Esophagus muscularis mucosa (tissue), 4 donors: ENCODE measurements around the gene HOXC9. TPM values are rescaled to one million over a fixed set of nuclear protein-coding genes. Genes with fewer than 3 reads are reported as not detected.
"Not testable (repeated sequence)": the region's sequence is repeated elsewhere in the genome, so short reads cannot be mapped to it uniquely, and the experiment has no call there.

ENCODE experiments used
- DNase-seq: peaks from one replicate; pipeline ENCODE4 v3.0.0-alpha.2; 2017; ENCODE audit errors: extremely low spot score
- H3K27ac ChIP-seq, 4 donors: fragments of 200-600 bp; sonication (generic); replicated peaks in 1 of 4; 1 replicate in 3 of 4; 2 replicates in 1 of 4; pipeline ENCODE4 v1.5.1; 2016 to 2019; ENCODE audit warnings: mild to moderate bottlenecking in 1 of 4
- H3K27me3 ChIP-seq, 4 donors: fragments of 200-600 bp; sonication (generic); one replicate each; pipeline versions ENCODE4 v1.5.1 to v1.6.0; 2016 to 2019
- H3K36me3 ChIP-seq, 4 donors: fragments of 200-600 bp; sonication (generic); one replicate each; pipeline ENCODE4 v1.5.1; 2016 to 2019
- H3K4me1 ChIP-seq, 4 donors: fragments of 200-600 bp; sonication (generic); one replicate each; pipeline ENCODE4 v1.5.1; 2016 to 2019
- H3K4me3 ChIP-seq, 4 donors: fragments of 200-600 bp; sonication (generic); 1 replicate in 2 of 4; 2 replicates in 2 of 4; pipeline ENCODE4 v1.5.1; 2016 to 2019; ENCODE audit warnings: mild to moderate bottlenecking in 4 of 4, moderate library complexity in 1 of 4
- H3K9me3 ChIP-seq, 4 donors: fragments of 200-600 bp; sonication (generic); 1 replicate in 3 of 4; 2 replicates in 1 of 4; pipeline ENCODE4 v1.5.1; 2016 to 2019
- EP300 ChIP-seq: sonication (generic); formaldehyde crosslinking; IDR thresholded peaks from one replicate; pipeline ENCODE4 v1.6.1; 2017; ENCODE audit warnings: antibody characterized with exemption
- POLR2A ChIP-seq: fragments of 450-650 bp; IDR thresholded peaks from one replicate; pipeline ENCODE4 v1.6.1; 2017; ENCODE audit warnings: antibody characterized with exemption, moderate library complexity, mild to moderate bottlenecking, low read depth
- POLR2AphosphoS5 ChIP-seq, 2 donors: sonication (generic); formaldehyde crosslinking; IDR thresholded peaks; one replicate each; pipeline ENCODE4 v1.6.1; 2017; ENCODE audit warnings: antibody characterized with exemption in 2 of 2
- WGBS: methylation state at CpG from one replicate; pipeline ENCODE4 v1.1.5; 2018; 5-methylcytosine and 5-hydroxymethylcytosine counted together
- intact Hi-C: fragments of 100-400 bp; cut with DNase I; formaldehyde crosslinking; loops from one replicate; pipeline ENCODE4 v1.15.1; 2023
- total RNA-seq, 4 donors: library from RNA; depleted of rRNA; stranded (reverse); fragments of >200 nt; gene quantifications; one replicate each; pipeline versions ENCODE4 v1.1.0 to v1.2.1, GENCODE V29; 2016
- TF ChIP-seq, protein P1 (sequence below), 3 experiments: fragments of 200-600 bp in 2 of 3; fragments of 450-650 bp in 1 of 3; sonication (generic) in 2 of 3; IDR thresholded peaks; one replicate each; pipeline ENCODE4 v1.5.1; 2017 to 2019; ENCODE audit warnings: antibody characterized with exemption in 3 of 3, mild to moderate bottlenecking in 2 of 3, moderate library complexity in 1 of 3

The HOXC9 gene
- total RNA-seq, 4 donors from 2014 or later = not detected

DNA sequence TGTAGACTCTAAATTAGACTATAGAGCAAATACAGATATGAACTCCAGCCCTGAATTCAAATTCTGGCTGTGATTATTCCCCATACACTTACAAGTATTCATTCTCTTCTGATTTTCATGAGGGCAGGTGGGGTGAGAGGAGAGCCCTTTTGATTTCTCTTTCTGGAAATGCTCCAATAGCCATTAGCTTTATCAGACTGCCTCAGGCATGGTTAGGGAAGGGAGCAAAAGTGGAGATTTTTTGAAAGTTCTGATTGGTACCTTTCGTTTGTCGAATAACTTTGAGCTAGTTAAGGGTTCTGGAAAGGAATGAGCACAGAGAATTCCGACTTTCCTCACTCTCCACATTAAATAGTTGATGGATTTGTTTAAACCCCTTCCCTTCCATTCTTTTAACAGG is 40.7 kb downstream of the HOXC9 start:
- H3K27me3 ChIP-seq = peaks cover 0 to 20% (median 0%) of the 10 kb centered on the region in 4 donors
- intact Hi-C loops = no loop called here
- H3K9me3 ChIP-seq = no peaks in the 10 kb centered on the region
- no peak overlapping the region for H3K27ac ChIP-seq
- no peak for DNase-seq
- WGBS = 94% methylated on average over 3 of the region's 3 CpGs
- H3K4me1 ChIP-seq = peaks cover 0 to 23% (median 10%) of the 10 kb centered on the region in 4 donors
- no peak overlapping the region for H3K4me3 ChIP-seq
- H3K36me3 ChIP-seq = no peaks in the 10 kb centered on the region
- TF ChIP-seq POLR2AphosphoS5 (IDR thresholded peaks at IDR 0.05) (no peak), POLR2A (no peak), EP300 (no peak)
- TF ChIP-seq, protein P1, sequence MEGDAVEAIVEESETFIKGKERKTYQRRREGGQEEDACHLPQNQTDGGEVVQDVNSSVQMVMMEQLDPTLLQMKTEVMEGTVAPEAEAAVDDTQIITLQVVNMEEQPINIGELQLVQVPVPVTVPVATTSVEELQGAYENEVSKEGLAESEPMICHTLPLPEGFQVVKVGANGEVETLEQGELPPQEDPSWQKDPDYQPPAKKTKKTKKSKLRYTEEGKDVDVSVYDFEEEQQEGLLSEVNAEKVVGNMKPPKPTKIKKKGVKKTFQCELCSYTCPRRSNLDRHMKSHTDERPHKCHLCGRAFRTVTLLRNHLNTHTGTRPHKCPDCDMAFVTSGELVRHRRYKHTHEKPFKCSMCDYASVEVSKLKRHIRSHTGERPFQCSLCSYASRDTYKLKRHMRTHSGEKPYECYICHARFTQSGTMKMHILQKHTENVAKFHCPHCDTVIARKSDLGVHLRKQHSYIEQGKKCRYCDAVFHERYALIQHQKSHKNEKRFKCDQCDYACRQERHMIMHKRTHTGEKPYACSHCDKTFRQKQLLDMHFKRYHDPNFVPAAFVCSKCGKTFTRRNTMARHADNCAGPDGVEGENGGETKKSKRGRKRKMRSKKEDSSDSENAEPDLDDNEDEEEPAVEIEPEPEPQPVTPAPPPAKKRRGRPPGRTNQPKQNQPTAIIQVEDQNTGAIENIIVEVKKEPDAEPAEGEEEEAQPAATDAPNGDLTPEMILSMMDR (IDR thresholded peaks at IDR 0.05) = no peak

DNA sequence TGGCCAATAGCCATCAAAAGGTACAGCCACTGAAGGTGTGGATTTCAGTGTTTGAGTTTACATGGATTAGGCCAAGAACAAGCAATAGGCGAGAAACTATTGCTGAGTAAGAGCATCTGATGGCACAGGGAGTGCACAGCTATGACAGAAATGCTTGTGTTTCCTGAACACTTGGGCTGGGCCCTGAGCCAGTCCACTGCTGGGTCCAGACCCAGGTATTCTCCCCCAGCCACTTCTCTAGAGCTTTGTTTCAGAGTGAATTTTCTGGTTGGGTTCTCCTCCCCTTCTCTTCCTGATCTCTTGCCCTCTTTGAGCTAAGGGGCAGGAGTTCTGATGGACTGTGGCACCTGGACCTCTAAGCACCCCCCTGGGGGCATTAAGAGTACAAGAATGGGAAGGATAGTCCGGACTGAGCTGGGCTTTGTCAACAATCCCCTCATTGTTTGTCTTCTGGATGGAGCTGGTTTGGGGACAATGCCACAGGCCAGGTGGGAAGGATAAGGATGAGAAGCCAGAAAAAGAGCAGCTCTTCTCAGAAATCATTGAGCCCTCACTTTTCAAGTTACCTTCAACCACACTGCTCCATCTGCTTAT is 41.2 kb downstream of the HOXC9 start:
- intact Hi-C loops = no loop called here
- 83% methylated on average over 2 of the region's 2 CpGs for WGBS
- Histone ChIP-seq H3K4me3 (no peak overlapping the region), H3K27me3 (peaks cover 0 to 20% (median 0%) of the 10 kb centered on the region in 4 donors), H3K4me1 (peaks cover 0 to 23% (median 10%) of the 10 kb centered on the region in 4 donors), H3K9me3 (no peaks in the 10 kb centered on the region), H3K36me3 (no peaks in the 10 kb centered on the region), H3K27ac (no peak overlapping the region)
- DNase-seq = no peak
- no peak for TF ChIP-seq POLR2AphosphoS5 (IDR thresholded peaks at IDR 0.05)

DNA sequence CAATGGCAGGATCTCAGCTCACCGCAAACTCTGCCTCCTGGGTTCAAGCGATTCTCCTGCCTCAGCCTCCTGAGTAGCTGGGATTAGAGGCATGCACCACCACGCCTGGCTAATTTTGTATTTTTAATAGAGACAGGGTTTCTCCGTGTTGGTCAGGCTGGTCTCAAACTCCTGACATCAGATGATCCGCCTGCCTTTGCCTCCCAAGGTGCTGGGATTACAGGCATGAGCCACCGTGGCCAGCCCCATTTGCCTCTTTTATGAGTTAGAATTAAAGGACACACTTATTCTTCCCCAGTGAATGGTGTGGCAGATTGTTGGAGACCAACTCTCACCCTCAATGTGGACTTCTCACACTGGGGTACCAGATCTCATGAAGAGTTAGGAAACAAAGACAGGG is 42.1 kb downstream of the HOXC9 start:
- intact Hi-C loops, H3K9me3 ChIP-seq, H3K4me3 ChIP-seq, DNase-seq, H3K27ac ChIP-seq, H3K36me3 ChIP-seq: not testable (repeated sequence)
- Histone ChIP-seq H3K4me1 (peaks cover 4 to 27% (median 13%) of the 10 kb centered on the region in 4 donors), H3K27me3 (peaks cover 0 to 27% (median 0%) of the 10 kb centered on the region in 4 donors)
- WGBS = 83% methylated on average over 6 of the region's 6 CpGs

DNA sequence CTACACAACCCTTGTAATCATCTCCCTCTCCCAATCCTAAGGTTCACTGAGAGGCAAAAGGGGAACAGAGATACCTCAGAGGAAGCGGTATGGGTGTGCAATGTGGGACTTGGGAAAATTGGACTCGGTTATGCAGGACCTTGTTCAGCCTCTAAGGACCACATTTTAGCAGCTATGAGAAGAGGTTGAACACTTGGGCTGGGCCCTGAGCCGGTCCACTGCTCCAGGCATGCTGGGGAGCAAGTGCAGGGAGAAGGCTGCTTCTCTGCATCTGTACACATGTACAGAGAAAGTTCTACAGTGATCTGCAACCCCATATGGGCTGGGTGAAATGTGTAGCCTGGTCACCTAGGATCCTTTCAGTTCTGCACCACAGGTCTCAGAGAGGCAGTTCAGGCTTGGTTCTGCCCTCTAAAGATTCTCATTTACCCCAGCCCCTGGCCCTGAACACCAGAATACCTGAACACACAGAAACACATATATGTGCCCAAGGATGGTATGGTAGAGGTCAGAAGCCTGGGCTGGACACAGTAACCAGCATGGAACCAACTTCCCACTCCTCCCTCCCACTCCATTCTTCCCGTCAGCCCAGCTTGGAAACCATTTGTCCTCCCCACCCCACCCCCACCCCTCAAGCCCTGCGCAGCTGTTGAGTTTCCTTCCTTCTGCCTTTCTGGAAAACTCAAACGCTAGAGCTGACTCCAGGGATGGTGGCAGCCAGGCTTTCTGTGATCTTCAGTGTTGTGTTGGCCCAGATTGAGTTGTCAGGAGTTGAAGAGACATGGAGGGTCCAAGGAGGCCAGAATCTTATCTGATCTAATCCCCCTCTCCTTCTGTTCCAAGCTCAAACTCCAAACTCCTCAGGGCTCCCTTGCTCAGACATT is 43.3 kb downstream of the HOXC9 start:
- H3K4me1 ChIP-seq = peaks cover 4 to 27% (median 16%) of the 10 kb centered on the region in 4 donors

DNA sequence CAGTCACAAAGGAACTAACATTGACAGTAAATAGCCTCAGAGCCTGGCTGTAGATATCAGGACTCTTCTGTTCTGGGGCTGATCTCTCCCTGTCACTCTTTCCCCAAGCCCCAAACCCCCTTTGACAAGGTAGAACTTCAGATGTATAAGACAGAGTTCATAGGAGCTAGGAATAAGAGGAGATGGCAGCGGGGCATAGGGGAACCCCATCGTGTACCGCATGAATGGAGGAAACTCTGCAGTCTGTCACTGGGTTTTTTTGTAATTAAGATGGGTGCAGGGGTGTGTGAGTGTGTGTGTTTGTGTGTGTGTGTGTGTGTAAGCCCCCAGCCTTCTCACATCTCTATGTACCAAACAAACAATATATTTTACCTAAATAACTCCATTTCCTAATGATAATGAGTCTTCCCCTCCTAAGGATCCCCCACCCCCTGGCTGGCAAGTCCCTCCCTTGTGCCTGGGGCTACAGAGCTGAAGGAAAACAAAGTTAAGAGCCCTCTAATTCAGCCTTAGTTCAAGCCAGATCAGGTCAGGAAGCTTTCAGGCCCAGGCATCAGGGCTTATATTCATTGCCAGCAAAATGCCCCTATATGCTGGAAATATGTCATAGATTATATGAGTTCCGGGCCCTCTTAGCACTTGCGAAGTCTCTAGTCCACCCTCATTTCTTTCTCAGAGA is 44.6 kb downstream of the HOXC9 start:
- Histone ChIP-seq H3K36me3 (no peaks in the 10 kb centered on the region), H3K27me3 (peaks cover 0 to 36% (median 2%) of the 10 kb centered on the region in 4 donors), H3K9me3 (no peaks in the 10 kb centered on the region), H3K27ac (no peak overlapping the region), H3K4me3 (no peak overlapping the region), H3K4me1 (peaks cover 4 to 14% (median 10%) of the 10 kb centered on the region in 4 donors)
- intact Hi-C loops = no loop called here
- no peak for DNase-seq
- no peak for TF ChIP-seq POLR2A
- TF ChIP-seq EP300 = no peak
- TF ChIP-seq POLR2AphosphoS5 (IDR thresholded peaks at IDR 0.05) = no peak
- TF ChIP-seq, protein P1 (IDR thresholded peaks at IDR 0.05) = no peak
- WGBS = 61% methylated on average over 5 of the region's 5 CpGs

More for the DNA sequence above, 43.3 kb downstream of the HOXC9 start:
- peaks cover 0 to 39% (median 2%) of the 10 kb centered on the region in 4 donors for H3K27me3 ChIP-seq
- no peak for DNase-seq
- no peak overlapping the region for H3K27ac ChIP-seq
- no peak overlapping the region for H3K4me3 ChIP-seq
- TF ChIP-seq, protein P1 (IDR thresholded peaks at IDR 0.05) = no peak
- TF ChIP-seq EP300 (no peak), POLR2A (no peak), POLR2AphosphoS5 (IDR thresholded peaks at IDR 0.05) (no peak)
- no peaks in the 10 kb centered on the region for H3K36me3 ChIP-seq
- no peaks in the 10 kb centered on the region for H3K9me3 ChIP-seq
- 53% methylated on average over 6 of the region's 6 CpGs for WGBS
- intact Hi-C loops = no loop called here
